ENCODE measurements around the gene PCDHGA5. TPM values are rescaled to one million over a fixed set of nuclear protein-coding genes. Genes with fewer than 3 reads are reported as not detected.
"Not testable (repeated sequence)": the region's sequence is repeated elsewhere in the genome, so short reads cannot be mapped to it uniquely, and the experiment has no call there.

PCDHGA5 gene
- total RNA-seq (2021): 2.0 to 2.5 TPM (median 2.4 TPM) in 3 replicates
- percentile 69 among the genes with signal in this experiment for Bru-seq, nascent RNA
- long read RNA-seq, experiment 1, partial matches to known transcripts: 0 of 1 reads
- long read RNA-seq, experiment 1, other reads (novel, unspliced or antisense): 0 of 1 reads
- long read RNA-seq, experiment 2, partial matches to known transcripts: 0 of 1 reads
- long read RNA-seq, experiment 2, other reads (novel, unspliced or antisense): 0 of 1 reads
- long read RNA-seq, experiment 3: 0 reads

- ATAC-seq (no peak), DNase-seq (ENCODE audit: low spot score) (no peak)
- Mint-ChIP-seq H3K4me1 (peaks cover 27% of the 10 kb centered on the region), H3K27ac (no peak within 1 kb of the TSS), H3K27me3 (ENCODE audit: low read depth) (peaks cover 21% of the 10 kb centered on the region), H3K9me3 (peaks cover 60% of the 10 kb centered on the region), H3K4me3 (peak within 1 kb of the TSS; percentile 2; the same call in 1 of the 2 replicates), H3K36me3 (peaks cover 65% of the 10 kb centered on the region)
- ChIA-PET CTCF (interaction anchor here (0.5 to 2.1 kb wide), 17 partner anchors 10 to 203 kb away, joined by 3 to 11 read pairs (median 4); partner anchors contain the start of genes PCDHB10, PCDHB11, PCDHB14 and PCDHB15), POLR2A (no interaction called here)
- TF ChIP-seq USF2 (CRISPR knock-in tag; IDR thresholded peaks at IDR 0.05) (no peak), TEAD4 (CRISPR knock-in tag; IDR thresholded peaks at IDR 0.05) (no peak), CREM (CRISPR knock-in tag; IDR thresholded peaks at IDR 0.05) (no peak)
Measured at GRCh38 chr5:141363952-141364660, at the start of gene PCDHGA5. Gene PCDHGA5 (plus strand): TSS chr5:141364162. CDS start chr5:141364331, 169 bp downstream.

- not testable (repeated sequence) for ATAC-seq
Measured at GRCh38 chr5:141316963-141317362, 47.0 kb upstream of the PCDHGA5 start.

GRCh38 chr5:141319202-141319601, 44.8 kb upstream of the PCDHGA5 start:
- Mint-ChIP-seq H3K36me3 (peaks cover 48% of the 10 kb centered on the region), H3K4me1 (peaks cover 24% of the 10 kb centered on the region), H3K4me3 (peak overlapping the region; percentile 99), H3K9me3 (peaks cover 33% of the 10 kb centered on the region), H3K27me3 (ENCODE audit: low read depth) (peaks cover 24% of the 10 kb centered on the region), H3K27ac (peak overlapping the region; percentile 39)
- no peak for DNase-seq (ENCODE audit: low spot score)
- ChIA-PET POLR2A (no interaction called here), CTCF (interaction anchor here (0.6 to 4.9 kb wide), 21 partner anchors 10 to 245 kb away, joined by 3 to 46 read pairs (median 7); partner anchors contain the start of genes PCDHB10, PCDHB11, PCDHB14 and PCDHB15)
- no peak for ATAC-seq
- no peak for TF ChIP-seq ZMAT4 (CRISPR knock-in tag; IDR thresholded peaks at IDR 0.05)
- TF ChIP-seq TP53 (CRISPR knock-in tag; IDR thresholded peaks at IDR 0.05): no peak

More at GRCh38 chr5:141316963-141317362, 47.0 kb upstream of the PCDHGA5 start:
- Mint-ChIP-seq H3K36me3 (peaks cover 48% of the 10 kb centered on the region), H3K4me1 (peaks cover 24% of the 10 kb centered on the region), H3K27me3 (ENCODE audit: low read depth) (peaks cover 24% of the 10 kb centered on the region), H3K9me3 (peaks cover 28% of the 10 kb centered on the region)
- H3K27ac Mint-ChIP-seq; DNase-seq (ENCODE audit: low spot score); H3K4me3 Mint-ChIP-seq; POLR2A ChIA-PET: not testable (repeated sequence)
- CTCF ChIA-PET: interaction anchor here (0.7 to 4.9 kb wide), 3 partner anchors 72 to 660 kb away, joined by 4 to 37 read pairs (median 4); partner anchors contain the start of genes PCDHB15 and PCDHB16

- H3K4me1 Mint-ChIP-seq: peaks cover 24% of the 10 kb centered on the region
- ChIA-PET POLR2A (interaction anchor here (0.8 to 1.6 kb wide), 4 partner anchors 11 to 238 kb away, joined by 3 to 5 read pairs (median 4); partner anchors contain the start of genes PCDHB15 and PCDHGA1), CTCF (interaction anchor here (0.5 to 4.9 kb wide), 40 partner anchors 8 to 244 kb away, joined by 3 to 46 read pairs (median 6); partner anchors contain the start of genes PCDHB10, PCDHB11, PCDHB12 and PCDHB14)
- TF ChIP-seq ATF3 (CRISPR knock-in tag; conservative IDR thresholded peaks at IDR 0.05) (no peak), JUN (CRISPR knock-in tag; IDR thresholded peaks at IDR 0.05) (no peak), NR3C1 (CRISPR knock-in tag; conservative IDR thresholded peaks at IDR 0.05; ENCODE audit: low read depth) (no peak), SMAD4 (CRISPR knock-in tag; IDR thresholded peaks at IDR 0.05) (no peak), NFATC4 (CRISPR knock-in tag; IDR thresholded peaks at IDR 0.05) (no peak)
- H3K27me3 Mint-ChIP-seq (ENCODE audit: low read depth): peaks cover 24% of the 10 kb centered on the region
- peak overlapping the region; percentile 99 for H3K4me3 Mint-ChIP-seq
- H3K27ac Mint-ChIP-seq: peak overlapping the region; percentile 99
- H3K9me3 Mint-ChIP-seq: peaks cover 33% of the 10 kb centered on the region
- ATAC-seq (no peak), DNase-seq (ENCODE audit: low spot score) (no peak)
- peaks cover 48% of the 10 kb centered on the region for H3K36me3 Mint-ChIP-seq
Measured at GRCh38 chr5:141319699-141320098, 44.3 kb upstream of the PCDHGA5 start.
